HG03045 (cell line): ENCODE measurements around the gene SRGAP2B.
"Not testable (repeated sequence)": the region's sequence is repeated elsewhere in the genome, so short reads cannot be mapped to it uniquely, and the experiment has no call there.

Experiments
- ATAC-seq: cut with Tn5 transposase; IDR thresholded peaks from one replicate; pipeline ENCODE4 v1.9.1; 2021; ENCODE audit warnings: mild to moderate bottlenecking, moderate library complexity; ENCODE audit not compliant: unreplicated experiment

Gene SRGAP2B

DNA sequence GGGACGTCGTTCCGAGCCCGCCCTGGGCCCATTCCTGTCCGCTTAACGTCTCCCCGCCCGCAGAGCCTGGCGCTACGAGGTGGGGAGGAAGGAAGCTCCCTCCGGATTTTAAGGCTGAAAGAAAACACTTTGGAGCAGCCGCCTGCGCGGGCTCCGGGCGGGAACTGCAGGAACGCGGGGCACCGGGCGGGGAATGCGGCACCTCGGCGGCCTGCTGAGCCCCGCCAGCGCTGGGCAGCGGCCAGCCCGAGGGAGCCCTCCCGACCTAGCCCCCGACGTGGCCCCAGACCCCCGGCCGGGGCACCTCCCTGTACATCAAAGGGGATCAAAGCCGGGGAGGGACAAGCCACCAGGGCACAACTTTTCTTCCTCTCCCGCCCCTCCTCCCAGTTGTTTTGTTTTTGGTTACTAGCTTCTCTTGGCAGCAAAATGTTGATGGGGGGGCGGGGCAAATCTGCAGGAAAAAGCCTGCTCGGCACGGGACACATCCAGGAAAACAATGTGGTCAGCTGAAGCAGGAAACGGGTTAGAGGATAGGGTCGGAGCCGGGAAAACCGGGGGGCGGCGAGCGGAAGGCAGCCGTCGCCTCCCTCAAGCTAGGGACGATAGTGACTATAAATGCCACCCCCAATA is 1.5 kb downstream of the SRGAP2B start:
- ATAC-seq, result not testable (repeated sequence)

DNA sequence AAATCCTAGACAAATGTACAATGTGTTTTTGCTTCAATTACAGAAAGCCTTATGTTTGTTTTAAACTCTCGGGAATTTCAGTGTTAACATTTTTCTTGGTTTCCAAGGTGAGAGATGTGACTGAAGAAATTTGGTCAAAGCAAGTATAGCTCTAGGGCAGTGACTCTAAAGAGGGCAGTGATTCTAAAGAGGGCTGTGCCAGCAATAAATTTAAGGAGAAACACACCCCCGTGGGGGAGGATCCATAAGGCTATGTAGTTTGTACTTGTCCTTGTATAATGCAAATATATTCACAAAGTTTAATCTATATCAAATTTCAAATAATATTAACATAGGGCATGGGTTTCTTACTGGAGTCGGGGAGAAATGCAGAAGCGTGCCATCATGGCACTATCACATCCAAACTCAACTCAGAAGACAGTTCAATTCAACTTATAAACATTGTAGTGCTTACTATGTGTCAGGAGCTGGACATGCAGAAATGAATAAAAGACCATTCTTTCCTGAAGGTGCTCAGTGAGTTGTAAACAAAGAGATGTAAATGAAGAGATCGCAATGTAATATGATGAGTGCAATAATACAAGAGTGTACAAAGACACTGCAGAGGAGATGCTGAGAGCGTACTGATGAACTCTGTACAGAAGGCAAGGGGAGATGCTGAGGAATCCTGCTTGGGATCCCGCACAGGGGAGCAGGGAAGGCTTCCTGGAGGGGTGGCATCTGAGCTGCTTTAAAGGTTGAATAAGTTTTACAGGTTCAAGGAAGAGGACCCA is 12.5 kb downstream of the SRGAP2B start:
- ATAC-seq, result not testable (repeated sequence)

DNA sequence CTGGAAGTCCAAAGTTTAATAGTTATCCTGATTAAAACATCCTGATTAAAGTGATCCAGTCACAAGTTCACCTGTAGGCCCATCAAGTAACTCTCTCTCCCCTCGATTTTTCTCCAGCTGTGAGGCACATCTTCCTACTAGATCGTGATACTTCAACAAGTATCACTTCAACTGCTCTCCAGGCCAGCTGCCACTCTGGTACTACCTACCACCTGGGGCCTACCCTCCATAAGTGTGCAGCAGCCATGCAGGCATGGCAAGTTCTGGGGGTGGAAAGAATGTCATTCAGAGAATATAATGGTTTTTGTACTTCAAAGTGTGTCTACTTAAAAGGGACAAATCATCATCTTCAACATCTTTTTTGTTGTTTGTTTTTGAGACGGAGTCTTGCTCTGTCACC is 14.9 kb downstream of the SRGAP2B start:
- not testable (repeated sequence) for ATAC-seq

GRCh38 chr1:145079737-145080136 is 15.4 kb downstream of the SRGAP2B start:
- ATAC-seq, result not testable (repeated sequence)

GRCh38 chr1:145078787-145079370 is 16.2 kb downstream of the SRGAP2B start:
- not testable (repeated sequence) for ATAC-seq

GRCh38 chr1:145077872-145078786 is 17.0 kb downstream of the SRGAP2B start:
- ATAC-seq, result not testable (repeated sequence)

DNA sequence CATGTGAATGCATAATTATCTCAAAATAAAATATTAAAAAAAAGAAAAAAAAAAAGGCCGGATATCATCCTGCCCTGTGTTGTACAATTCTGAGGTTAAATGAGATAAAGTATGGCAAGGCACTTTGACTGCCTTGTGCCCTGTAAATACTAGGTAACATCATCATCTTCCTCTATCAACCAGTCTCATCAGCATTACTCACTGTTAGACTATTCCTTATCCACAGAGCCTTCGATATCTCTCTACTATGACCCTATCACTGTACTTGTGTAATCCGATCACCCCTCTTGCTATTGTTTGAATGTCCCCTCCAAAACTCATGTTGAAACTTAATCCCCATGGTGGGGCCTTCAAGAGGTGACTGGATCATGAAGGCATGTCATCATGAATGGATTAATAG is 18.3 kb downstream of the SRGAP2B start:
- not testable (repeated sequence) for ATAC-seq

DNA sequence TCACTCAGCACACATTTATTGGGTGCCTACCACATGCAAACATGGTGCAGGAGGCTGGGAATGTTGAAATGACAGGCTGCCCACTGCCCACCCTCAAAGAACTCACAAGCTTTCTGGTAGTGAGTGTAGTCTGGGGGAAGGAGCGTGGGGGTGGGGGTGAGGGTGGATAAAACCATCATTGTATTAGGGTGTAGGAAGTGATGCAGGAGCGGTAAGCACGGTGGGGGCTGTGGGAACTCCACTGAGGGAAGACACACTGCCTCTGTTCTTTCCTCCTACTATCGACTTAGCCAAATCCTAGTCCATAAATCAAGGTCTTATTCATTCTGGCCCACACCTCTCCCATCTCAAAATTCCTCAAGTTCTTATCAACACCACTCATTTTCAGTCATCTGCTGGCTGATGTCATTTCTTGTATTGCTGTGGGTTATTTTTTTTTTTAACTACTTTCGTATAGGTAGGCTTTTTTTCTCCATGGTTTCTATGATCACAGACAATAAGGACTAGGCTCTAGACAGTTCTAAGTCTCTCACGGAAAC is 21.0 kb downstream of the SRGAP2B start:
- ATAC-seq, result not testable (repeated sequence)

DNA sequence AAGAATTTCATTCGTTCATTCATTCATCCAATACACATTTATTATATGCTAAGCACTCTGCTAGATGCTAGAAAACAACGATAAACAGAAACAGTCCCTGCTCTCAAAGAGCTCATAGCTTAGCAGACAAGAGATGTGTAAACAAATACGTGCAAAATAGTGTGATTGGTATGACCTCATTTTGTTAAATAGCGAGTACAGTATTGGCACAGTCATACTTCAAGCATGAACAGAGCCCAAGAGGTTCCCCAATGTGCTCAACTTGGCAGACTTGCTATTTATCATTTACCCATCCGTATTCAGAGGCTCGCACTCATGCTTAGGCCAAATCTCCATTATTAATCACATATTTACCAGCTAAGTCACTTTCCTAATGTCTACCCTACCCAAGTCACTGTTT is 23.6 kb downstream of the SRGAP2B start:
- ATAC-seq, result not testable (repeated sequence)

- not testable (repeated sequence) for ATAC-seq
Observed at GRCh38 chr1:145066486-145066885, 28.6 kb downstream of the SRGAP2B start.

- not testable (repeated sequence) for ATAC-seq
Observed at GRCh38 chr1:145065194-145065826, 29.8 kb downstream of the SRGAP2B start.

- not testable (repeated sequence) for ATAC-seq
Observed at GRCh38 chr1:145063941-145064648, 31.0 kb downstream of the SRGAP2B start.

DNA sequence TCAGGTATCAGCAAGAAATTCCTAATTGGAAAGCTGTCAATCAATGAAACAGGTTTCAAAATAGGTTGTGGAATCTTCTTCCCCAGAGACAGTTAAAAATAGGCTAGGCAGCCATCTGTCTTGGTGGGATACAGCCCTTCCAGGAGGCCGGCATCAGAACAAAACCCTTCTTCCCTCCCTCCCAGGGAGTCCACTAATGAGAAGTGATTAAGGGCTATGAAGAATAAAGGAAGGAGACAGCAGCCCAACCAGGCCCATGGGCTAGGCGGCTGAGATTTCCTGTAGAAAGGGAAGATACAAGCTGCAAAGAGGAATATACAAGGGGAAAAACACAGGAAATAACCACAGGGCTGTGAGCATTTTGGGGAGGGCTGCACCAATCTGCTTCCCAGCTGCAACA is 31.8 kb downstream of the SRGAP2B start:
- ATAC-seq, result not testable (repeated sequence)

GRCh38 chr1:145058184-145058583 is 36.9 kb downstream of the SRGAP2B start:
- ATAC-seq, result not testable (repeated sequence)

DNA sequence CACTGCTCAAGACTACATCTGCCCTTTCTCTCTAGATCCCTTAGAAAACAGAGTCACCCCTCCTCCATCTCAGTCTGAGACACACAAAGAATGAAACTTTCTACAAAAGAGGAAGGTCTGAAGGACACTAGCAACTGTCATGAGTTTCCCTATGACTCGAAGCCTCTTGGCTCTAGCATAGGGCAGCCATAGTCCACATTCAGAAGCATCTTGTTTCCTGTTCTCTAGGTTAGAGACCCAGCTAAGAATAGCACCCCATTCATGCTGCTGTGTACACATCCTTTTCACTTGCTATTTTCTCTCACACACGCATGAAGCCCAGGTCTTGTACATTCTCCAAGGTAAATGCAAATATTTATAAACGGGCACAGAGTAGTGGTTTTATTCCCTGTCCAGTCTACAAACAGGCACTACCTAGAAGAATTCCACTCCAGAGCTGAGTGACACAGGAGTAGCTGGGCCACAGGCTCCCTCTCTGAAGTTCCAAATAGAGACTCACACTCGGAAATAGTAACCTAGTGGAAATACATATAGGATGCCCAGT is 39.8 kb downstream of the SRGAP2B start:
- ATAC-seq, result peak; percentile 99

DNA sequence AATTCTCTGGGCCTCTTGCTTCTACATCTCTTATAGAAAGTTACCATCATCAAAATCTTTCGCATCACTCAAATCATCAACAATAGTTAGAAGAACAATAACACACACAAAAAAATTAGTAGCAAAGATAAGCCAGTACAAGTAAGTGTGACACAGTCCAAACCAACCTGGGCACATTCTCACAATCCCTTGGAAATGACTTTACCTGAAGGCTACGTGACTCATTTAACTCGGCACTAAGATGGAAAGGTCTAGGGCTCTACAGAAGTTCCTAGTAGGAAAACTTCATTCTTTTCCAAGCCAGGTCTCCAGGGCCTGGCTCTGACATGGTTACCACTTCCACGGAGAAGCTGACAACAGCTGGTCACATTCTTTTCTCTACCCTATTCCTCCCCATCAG is 41.7 kb downstream of the SRGAP2B start:
- not testable (repeated sequence) for ATAC-seq

GRCh38 chr1:145052019-145052776 is 42.9 kb downstream of the SRGAP2B start:
- not testable (repeated sequence) for ATAC-seq

DNA sequence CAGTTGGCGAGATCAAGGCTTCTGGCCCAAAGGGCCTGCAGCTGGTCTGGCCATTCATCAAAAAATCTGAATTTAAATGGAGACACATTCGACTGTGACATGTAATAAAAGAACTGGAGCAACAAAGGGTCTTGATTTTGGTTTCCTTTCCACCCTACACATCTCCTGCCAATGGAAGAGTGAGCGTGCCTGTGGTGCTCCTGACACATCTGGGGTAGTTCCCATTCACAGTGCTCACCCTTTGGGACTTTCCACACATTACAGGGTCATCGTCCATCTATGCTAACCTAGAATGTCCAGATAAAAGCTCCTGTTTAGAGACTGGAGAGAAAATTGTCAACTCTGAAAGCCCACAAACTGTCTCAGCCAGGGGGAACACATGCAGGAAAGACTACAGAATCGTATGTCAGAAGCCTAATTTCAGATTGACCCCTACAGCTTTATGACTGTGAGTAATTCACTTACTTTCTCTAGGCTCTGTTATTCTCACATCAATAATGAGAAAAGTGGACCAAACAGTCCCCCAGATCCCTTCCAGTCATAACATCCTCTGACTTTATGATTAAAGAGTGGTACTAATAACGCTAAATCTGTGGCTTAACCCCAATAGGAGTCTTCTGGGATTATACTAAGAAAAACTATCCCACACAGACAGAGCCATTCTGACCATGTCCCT is 46.8 kb downstream of the SRGAP2B start:
- not testable (repeated sequence) for ATAC-seq
